ENCODE data around the gene TAF11L10. TPM values are rescaled to one million over a fixed set of nuclear protein-coding genes. Genes with fewer than 3 reads are reported as not detected.
"Not testable (repeated sequence)": the region's sequence is repeated elsewhere in the genome, so short reads cannot be mapped to it uniquely, and the experiment has no call there.

Gene TAF11L10
- not detected in 2 replicates for total RNA-seq

DNA sequence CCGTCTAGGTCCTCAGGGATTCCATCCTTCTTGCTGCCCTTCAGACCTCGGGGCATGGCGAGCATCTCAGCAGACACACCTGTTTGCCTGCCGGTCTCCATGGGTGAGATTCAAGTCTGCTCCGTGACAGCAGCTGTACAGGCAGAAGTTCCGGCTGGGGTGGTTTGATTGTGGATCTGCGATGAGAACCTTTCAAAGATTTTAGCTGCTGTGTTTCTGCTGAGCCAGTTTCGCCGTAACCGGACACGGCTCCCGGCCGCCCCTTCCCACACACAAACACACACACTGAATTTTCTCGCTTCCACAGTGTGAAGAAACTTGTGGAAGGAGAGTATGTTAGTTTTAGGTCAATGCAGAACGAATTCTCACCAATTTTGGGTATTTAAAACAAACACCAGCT, at the start of gene TAF11L10:
Gene TAF11L10 (minus strand): TSS at position 101 of the 400 bp plus-strand sequence.
- not testable (repeated sequence) for DNase-seq (ENCODE audit: low read depth); H3K36me3 ChIP-seq (ENCODE audit: control insufficient read depth, insufficient read depth, low read length); H3K4me3 ChIP-seq (ENCODE audit: low read depth, low read length); FAIRE-seq; H3K27me3 ChIP-seq (ENCODE audit: control insufficient read depth, insufficient read depth, low read length)

DNA sequence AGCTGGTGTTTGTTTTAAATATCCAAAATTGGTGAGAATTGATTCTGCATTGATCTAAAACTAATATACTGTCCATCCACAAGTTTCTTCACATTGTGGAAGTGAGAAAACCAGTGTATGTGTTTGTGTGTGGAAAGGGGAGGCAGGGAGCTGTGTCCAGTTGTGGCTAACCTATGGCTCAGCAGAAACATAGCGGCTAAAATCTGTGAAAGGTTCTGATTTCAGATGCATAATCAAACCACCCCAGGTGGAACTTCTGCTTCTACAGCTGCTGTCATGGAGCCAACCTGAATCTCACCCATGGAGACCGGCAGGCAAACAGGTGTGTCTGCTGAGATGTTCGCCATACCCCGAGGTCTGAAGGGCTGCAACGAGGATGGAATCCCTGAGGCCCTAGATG, 36.5 kb upstream of the TAF11L10 start, which contains the start of gene TAF11L14:
Gene TAF11L14 (plus strand): TSS at position 301 of the 400 bp plus-strand sequence.
- Histone ChIP-seq H3K4me3 (ENCODE audit: low read depth, low read length) (no peak within 1 kb of the TSS), H3K27me3 (ENCODE audit: control insufficient read depth, insufficient read depth, low read length) (no peaks in the 10 kb centered on the region), H3K36me3 (ENCODE audit: control insufficient read depth, insufficient read depth, low read length) (no peaks in the 10 kb centered on the region)
- FAIRE-seq: no peak
- DNase-seq (ENCODE audit: low read depth): no peak
- TF ChIP-seq, protein P1, sequence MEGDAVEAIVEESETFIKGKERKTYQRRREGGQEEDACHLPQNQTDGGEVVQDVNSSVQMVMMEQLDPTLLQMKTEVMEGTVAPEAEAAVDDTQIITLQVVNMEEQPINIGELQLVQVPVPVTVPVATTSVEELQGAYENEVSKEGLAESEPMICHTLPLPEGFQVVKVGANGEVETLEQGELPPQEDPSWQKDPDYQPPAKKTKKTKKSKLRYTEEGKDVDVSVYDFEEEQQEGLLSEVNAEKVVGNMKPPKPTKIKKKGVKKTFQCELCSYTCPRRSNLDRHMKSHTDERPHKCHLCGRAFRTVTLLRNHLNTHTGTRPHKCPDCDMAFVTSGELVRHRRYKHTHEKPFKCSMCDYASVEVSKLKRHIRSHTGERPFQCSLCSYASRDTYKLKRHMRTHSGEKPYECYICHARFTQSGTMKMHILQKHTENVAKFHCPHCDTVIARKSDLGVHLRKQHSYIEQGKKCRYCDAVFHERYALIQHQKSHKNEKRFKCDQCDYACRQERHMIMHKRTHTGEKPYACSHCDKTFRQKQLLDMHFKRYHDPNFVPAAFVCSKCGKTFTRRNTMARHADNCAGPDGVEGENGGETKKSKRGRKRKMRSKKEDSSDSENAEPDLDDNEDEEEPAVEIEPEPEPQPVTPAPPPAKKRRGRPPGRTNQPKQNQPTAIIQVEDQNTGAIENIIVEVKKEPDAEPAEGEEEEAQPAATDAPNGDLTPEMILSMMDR (IDR thresholded peaks at IDR 0.05; ENCODE audit: insufficient read depth, low read length, severe bottlenecking): no peak

DNA sequence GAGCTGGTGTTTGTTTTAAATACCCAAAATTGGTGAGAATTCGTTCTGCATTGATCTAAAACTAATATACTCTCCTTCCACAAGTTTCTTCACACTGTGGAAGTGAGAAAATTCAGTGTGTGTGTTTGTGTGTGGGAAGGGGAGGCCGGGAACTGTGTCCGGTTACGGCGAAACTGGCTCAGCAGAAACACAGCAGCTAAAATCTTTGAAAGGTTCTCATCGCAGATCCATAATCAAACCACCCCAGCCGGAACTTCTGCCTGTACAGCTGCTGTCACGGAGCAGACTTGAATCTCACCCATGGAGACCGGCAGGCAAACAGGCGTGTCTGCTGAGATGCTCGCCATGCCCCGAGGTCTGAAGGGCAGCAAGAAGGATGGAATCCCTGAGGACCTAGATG, 34.2 kb upstream of the TAF11L10 start, which contains the start of gene TAF11L13:
Gene TAF11L13 (plus strand): TSS at position 301 of the 400 bp plus-strand sequence.
- not testable (repeated sequence) for H3K36me3 ChIP-seq (ENCODE audit: control insufficient read depth, insufficient read depth, low read length); H3K4me3 ChIP-seq (ENCODE audit: low read depth, low read length); DNase-seq (ENCODE audit: low read depth); H3K27me3 ChIP-seq (ENCODE audit: control insufficient read depth, insufficient read depth, low read length); FAIRE-seq

DNA sequence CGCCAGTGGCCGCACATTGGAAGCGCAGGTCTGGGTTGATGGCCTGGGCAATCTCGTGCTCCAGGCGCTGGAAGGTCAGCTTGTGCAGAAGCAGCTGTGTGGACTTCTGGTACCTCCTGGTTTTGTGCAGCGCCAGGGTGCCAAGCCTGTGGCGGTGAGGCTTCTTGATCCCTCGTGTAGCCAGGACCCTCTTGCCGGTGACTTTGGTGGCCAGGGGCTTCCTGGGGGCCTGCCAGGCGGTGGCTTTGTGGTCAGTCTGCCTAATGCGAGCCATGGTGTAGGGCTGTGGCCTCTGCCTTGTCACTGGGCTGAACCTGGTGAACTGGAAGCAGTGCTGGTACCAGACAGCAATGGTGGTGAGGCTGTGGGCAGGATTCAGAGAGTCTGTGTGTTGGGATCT, 28.1 kb upstream of the TAF11L10 start:
- no peak for FAIRE-seq
- TF ChIP-seq, protein P1 (IDR thresholded peaks at IDR 0.05; ENCODE audit: insufficient read depth, low read length, severe bottlenecking): no peak
- Histone ChIP-seq H3K4me3 (ENCODE audit: low read depth, low read length) (no peak overlapping the region), H3K27me3 (ENCODE audit: control insufficient read depth, insufficient read depth, low read length) (no peaks in the 10 kb centered on the region), H3K36me3 (ENCODE audit: control insufficient read depth, insufficient read depth, low read length) (no peaks in the 10 kb centered on the region)
- DNase-seq (ENCODE audit: low read depth): no peak

DNA sequence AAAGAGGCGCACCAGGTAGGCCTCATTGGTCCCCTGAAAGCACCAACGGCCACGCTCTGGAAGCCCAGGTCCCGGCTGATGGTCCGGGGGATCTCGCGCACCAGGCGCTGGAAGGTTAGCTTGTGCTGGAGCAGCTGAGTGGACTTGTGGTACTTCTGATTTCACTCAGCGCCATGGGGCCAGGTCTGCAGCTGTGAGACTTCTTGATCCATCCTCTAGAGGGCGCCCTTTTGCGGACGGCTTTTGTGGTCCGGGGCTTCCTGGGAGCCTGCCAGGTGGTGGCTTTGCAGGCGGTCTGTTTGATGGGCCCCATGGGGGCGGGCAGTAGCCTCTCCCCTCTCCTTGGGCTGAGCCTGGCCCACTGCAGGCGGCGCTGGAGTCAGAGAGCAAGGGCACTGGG, 23.0 kb upstream of the TAF11L10 start:
- FAIRE-seq: no peak
- TF ChIP-seq, protein P1 (IDR thresholded peaks at IDR 0.05; ENCODE audit: insufficient read depth, low read length, severe bottlenecking): no peak

DNA sequence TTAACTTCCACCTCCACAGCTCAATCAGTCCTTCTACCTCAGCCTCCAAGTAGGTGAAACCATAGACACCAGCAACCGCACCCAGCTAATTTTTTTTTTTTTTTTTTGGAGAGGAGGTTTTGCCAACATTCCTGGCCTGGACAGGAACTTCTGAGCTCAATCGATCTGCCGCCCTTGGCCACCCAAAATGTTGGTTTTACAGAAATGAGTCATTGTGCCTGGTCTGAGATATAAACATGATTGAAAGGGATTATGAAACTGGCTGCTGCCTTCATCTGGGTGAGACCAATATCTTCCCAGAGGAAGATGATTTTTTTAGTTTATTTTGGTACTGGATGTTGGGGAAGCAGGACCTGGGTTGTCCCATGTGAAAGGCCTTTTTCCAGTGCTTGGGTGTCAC, 21.7 kb upstream of the TAF11L10 start:
- Histone ChIP-seq H3K27me3 (ENCODE audit: control insufficient read depth, insufficient read depth, low read length) (no peaks in the 10 kb centered on the region), H3K36me3 (ENCODE audit: control insufficient read depth, insufficient read depth, low read length) (no peaks in the 10 kb centered on the region), H3K4me3 (ENCODE audit: low read depth, low read length) (no peak overlapping the region)
- DNase-seq (ENCODE audit: low read depth) (no peak), FAIRE-seq (no peak)
- TF ChIP-seq, protein P1 (IDR thresholded peaks at IDR 0.05; ENCODE audit: insufficient read depth, low read length, severe bottlenecking): no peak

More for the DNA sequence above, 23.0 kb upstream of the TAF11L10 start:
- H3K4me3 ChIP-seq (ENCODE audit: low read depth, low read length): no peak overlapping the region
- H3K27me3 ChIP-seq (ENCODE audit: control insufficient read depth, insufficient read depth, low read length): no peaks in the 10 kb centered on the region
- no peaks in the 10 kb centered on the region for H3K36me3 ChIP-seq (ENCODE audit: control insufficient read depth, insufficient read depth, low read length)
- no peak for DNase-seq (ENCODE audit: low read depth)

DNA sequence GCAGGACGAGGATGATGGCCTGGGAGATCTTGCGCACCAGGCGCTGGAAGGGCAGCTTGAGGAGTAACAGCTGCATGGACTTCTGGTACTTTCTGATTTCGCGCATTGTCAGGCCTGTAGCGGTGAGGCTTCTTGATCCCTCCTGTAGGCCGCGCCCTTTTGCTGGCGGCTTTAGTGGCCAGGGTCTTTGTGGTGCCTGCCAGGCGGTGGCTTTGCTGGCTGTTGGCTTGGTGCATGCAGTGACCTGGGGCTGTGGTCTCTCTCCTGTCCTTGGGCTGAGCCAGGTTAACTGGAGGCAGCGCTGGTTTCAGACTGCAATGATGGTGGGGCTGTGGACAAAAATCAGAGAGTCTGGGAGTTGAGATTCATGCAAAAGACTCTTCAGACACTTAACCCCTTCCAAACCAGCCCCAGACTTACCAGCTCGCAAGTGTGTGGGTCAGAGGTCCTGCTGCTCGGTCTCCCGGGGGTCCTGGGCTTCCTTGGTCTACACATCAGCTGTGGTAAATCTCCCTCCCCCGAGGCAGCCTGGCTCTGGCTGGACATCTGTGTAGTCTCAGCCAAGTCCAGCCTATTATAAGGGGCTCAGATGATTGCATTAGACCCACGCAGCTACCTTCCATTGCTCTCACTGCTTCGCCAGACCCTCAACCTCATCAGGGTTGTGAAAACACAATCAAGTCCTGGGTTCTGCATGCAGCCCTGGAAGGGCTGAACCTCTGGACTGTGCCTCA, 17.4 kb upstream of the TAF11L10 start:
- Histone ChIP-seq H3K4me3 (ENCODE audit: low read depth, low read length) (no peak overlapping the region), H3K36me3 (ENCODE audit: control insufficient read depth, insufficient read depth, low read length) (no peaks in the 10 kb centered on the region), H3K27me3 (ENCODE audit: control insufficient read depth, insufficient read depth, low read length) (no peaks in the 10 kb centered on the region)
- FAIRE-seq (no peak), DNase-seq (ENCODE audit: low read depth) (no peak)
- TF ChIP-seq, protein P1 (IDR thresholded peaks at IDR 0.05; ENCODE audit: insufficient read depth, low read length, severe bottlenecking): no peak

DNA sequence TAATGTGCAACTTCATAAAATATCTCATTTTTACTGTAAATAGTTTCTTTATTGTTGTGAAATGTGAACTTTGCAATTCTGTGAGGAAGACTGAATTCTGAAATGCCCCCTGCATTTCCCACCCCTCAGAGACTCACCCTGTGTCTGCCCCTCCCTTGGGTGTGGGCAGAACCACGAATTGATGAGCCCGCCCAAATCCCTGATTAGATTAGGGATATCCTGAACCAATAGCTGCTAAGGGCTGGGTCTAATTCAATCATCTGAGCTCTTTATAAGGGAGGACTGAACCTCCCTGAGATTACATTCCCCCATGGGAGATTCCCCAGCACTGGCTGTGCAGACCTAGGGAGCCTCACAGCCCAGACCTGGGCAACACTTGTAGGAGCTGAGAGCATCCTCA, 12.5 kb upstream of the TAF11L10 start, which contains the start of gene TAF11L12:
Gene TAF11L12 (plus strand): TSS at position 301 of the 400 bp plus-strand sequence.
- not testable (repeated sequence) for FAIRE-seq; H3K27me3 ChIP-seq (ENCODE audit: control insufficient read depth, insufficient read depth, low read length)

DNA sequence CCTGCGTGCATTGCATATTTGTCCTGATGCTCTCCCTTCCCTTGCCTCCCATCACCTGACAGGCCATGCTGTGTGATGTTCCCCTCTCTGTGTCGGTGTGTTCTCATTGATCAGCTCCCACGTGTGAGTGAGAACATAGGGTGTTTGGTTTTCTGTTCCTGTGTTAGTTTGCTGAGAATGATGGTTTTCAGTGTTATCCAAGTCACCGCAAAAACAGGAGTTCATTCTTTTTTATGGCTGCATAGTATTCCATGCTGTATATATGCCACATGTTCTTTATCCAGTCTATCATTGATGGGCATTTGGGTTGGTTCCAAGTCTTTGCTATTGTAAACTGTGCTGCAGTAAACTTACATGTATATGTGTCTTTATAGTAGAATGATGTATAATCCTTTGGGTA, 9.8 kb upstream of the TAF11L10 start:
- DNase-seq (ENCODE audit: low read depth); H3K36me3 ChIP-seq (ENCODE audit: control insufficient read depth, insufficient read depth, low read length); FAIRE-seq; H3K4me3 ChIP-seq (ENCODE audit: low read depth, low read length); H3K27me3 ChIP-seq (ENCODE audit: control insufficient read depth, insufficient read depth, low read length): not testable (repeated sequence)

More for the DNA sequence above, 12.5 kb upstream of the TAF11L10 start, which contains the start of gene TAF11L12:
- not testable (repeated sequence) for H3K4me3 ChIP-seq (ENCODE audit: low read depth, low read length); DNase-seq (ENCODE audit: low read depth); H3K36me3 ChIP-seq (ENCODE audit: control insufficient read depth, insufficient read depth, low read length)

Data from bronchial epithelial cell (primary cell).